HG02981 (cell line): ENCODE results near the gene HCN1.
A peak's percentile ranks its signal among the peaks of the same experiment; 100 is the strongest.

Experiments used
- ATAC-seq: cut with Tn5 transposase; IDR thresholded peaks from one replicate; pipeline ENCODE4 v1.9.1; 2021; ENCODE audit warnings: mild to moderate bottlenecking, moderate library complexity; ENCODE audit not compliant: unreplicated experiment

Gene HCN1

GRCh38 chr5:45696206-45696836 is at the start of gene HCN1:
TSS of gene HCN1 (minus strand) at chr5:45696380.
- peak; percentile 94 for ATAC-seq

DNA sequence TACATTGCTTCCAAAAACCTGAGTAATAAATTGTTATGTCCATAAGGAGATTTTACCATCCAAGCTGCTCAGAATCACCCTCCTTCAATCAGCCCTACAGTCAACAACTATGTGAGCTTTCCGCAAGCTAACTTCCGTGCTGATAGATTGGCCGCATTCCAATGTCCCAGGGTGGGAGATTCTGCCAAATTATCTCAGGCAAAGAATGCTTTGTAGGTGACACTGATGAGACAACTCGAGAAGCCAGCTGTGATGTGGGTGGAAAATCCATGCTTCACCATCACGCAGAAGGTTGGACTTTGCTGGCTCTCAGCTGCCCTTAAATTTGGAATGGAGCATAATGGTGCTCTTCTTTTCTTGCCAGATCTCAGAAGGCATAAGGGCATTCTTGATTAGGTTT is 44.9 kb upstream of the HCN1 start:
- ATAC-seq, result no peak

DNA sequence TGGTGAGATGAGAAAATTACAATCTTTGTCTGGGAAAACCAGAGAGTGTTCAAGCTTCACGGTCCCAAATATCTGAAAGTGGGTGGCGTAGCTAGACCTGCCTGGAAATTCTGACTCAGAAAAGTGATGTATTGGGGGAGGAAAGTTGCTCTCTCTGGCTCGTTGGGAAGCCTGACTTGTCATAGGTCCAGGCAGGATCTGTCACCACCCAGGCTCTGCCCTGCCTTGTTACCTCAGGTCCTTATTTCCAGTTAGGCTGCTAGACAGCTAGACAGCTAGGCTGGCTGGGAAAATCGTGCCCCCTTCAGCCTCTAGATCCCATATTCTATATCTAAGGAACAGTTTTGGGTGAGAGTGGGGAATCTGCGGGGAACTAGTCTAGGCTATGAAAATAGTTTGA is 41.0 kb upstream of the HCN1 start:
- ATAC-seq, result no peak

DNA sequence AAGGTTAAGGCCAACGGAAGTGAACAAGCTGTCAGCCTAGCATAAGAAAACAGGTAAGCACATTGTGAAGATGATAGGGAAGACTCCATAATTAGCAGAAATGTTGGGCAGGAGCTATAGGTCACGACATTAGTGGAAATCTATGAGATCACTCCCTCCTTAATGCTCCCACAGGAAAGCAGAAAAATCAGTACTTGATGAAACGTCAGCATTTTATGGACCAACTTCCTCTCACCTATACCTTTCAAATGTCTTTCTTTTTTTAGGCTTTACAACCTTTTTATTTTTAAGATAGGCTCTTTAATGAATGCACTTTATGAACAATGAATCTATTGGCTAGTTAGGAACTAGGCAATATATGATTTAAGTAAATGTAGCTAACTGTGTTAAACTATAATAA is 29.4 kb upstream of the HCN1 start:
- no peak for ATAC-seq

DNA sequence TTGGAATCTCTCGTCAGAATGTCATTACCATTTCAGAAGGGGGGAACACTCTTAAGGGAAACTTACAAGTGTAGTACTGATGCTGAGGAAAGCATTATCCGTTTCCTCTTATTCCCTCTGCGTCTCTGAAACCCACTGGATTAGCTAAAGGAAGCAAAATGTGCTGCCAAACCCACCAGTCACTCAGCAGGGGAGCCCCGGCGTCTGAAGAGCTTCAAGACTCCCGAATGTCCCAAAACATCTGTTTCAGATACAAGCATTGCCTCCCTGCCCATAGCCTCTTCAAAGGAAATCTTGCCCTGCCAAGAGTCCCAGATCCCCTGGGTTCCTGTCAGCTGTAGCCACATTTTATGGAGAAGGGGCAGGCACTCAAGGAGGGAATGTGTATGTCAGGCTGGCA is 1.0 kb upstream of the HCN1 start:
- ATAC-seq, result no peak

- ATAC-seq, result no peak
These were observed 400 bp downstream of the HCN1 start for GRCh38 chr5:45695804-45696156.

DNA sequence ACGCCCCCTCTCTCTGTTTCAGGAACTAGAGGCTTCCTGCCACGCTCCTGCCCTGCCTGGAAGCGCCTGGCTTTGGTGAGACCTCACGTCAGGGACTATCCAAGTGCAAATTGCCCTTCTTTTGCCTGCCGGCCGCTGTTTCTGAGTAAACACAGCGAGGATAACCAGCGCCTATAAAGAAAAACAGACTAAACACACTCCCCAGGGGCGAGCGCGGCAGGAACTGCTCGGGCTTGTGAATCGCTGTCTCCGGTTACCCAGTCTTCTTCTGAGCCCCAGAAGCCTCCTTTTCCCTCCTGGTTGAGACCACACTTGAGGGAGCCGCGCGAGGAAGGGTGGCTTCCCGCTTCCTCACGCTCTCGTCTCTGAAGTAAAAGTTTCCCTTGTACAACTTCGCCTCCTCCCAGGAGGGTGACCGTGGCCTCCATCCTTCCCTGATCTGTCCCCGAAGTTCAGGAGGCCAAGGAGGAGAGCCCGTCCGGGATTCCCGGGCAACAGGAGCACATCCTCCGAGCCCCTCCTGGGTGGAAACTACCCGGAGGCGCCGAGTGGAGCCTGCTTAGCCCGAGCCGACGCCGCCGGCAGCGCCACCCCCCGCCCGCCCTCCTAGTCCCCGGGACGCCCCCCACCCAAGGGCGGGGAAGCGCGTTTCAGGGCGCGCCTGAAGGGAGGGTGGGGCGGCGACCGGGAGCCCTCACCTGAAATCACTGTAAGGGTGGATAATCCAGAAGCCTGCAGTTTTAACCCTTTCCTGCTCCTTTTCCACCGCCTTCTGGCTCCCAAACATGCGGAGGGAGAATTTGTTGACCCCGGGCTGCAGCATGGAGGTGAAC is 993 bp downstream of the HCN1 start:
- ATAC-seq, result no peak

GRCh38 chr5:45694255-45694814 is 1.8 kb downstream of the HCN1 start:
- no peak for ATAC-seq

GRCh38 chr5:45692481-45692880 is 3.7 kb downstream of the HCN1 start:
- ATAC-seq, result no peak

DNA sequence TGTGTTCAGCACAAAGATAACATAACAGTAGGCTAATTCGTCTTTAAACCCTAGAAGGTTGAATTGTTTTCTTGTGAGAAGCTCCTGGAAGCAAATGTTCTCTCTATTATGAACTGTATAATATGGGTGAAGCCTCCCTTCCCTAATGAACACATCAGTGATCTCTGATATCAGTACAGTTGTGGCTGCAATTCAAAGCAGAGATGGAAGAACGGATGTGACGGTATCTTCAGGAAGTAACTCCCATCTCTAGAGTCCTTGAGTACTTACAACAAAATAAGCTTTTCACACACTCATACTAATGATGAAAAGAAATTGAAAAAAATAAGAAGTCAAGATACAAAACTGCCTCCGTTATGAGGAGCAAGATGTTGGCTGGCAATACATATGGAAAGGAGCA is 4.5 kb downstream of the HCN1 start:
- no peak for ATAC-seq

DNA sequence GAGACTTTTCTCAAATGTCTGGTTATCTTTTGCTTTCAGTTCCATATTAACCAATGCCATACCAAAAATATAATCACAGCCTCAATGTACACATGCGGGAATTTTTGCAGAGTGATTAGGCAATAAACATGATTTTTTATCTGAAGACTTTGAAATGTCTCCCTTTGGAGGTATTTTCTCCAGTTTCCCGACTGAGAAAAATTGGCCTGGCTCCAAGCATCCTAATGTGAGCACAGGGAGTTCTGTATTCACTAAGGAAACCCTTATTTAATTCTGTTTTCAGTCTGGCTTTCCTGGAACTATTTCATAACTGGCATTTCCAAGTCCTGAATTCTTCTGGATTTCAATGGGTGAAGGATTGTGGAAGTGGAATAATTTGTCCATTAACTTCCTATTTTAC is 8.5 kb downstream of the HCN1 start:
- no peak for ATAC-seq

DNA sequence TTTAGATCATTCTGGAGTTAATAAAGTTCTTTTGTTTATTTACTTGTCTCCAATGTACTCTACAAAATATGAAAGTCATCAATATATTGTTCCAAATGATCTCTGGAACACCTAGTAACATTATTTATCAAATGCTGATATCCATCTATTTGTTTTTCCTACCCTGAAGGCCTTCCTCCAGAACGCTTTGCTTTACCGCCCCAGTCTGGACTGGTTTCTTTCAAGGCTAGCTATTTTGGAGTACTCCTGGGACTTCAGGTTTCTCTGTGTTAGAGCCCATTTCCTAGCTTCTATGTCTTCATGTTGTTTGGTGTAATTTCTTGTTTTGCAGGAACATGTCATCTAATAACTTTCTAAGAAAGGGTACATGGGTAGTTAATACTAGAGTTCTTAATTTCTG is 9.6 kb downstream of the HCN1 start:
- no peak for ATAC-seq

DNA sequence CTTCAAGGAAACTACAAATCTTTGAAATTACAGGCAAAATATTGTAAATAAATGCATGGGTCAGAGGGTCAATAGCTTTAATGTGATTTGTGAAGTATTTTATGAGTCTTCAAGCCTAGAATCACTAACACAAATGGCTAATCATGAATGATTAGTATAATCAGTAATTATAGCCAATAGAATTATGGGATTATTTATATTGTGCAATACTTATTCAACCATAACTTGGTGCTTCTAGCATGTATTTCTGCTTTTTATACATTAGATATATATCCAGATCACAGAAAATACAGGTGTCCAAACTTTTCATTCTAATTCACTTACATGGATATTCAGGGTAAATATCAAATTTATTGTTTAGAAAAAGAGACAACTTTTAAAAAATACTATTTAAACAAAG is 12.1 kb downstream of the HCN1 start:
- no peak for ATAC-seq

GRCh38 chr5:45680950-45681349 is 15.2 kb downstream of the HCN1 start:
- ATAC-seq, result no peak

DNA sequence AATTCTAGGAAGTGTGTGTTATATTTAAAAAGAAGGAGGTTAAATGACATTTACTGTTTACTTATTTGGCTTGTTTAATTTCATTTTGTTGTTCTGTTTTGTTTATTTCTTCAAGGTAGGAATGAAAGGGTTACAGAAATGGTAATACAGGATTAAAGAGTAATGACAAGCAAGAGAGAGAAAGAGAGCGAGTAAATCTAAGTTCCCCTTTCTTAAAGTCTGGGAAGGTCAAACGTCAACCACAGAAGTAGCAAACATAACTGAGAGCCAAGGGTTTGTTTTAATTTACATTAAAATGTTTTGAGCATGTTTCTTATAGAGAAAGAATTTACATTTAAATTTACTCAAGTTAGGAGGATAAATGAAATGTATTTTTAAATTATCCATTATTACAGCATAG is 18.7 kb downstream of the HCN1 start:
- no peak for ATAC-seq

DNA sequence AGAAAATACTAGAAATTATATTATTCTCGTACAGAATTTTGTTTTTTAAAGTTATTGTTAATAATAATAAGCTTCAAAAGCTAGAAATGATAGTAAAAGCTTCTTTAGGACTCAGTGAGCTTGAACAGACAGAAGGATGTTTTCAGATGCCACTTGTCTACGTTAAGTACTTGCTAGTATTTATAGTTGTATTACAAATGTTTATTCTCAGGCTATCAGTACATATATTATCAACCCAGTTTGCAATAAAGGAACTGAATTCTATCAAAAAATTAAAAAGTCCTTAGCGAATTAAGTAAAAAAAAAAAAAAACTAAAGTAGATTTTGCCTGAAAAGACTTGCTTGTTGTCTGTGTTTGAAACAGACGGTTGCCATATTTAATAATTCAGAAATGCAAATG is 23.9 kb downstream of the HCN1 start:
- no peak for ATAC-seq

- no peak for ATAC-seq
These were observed 47.4 kb downstream of the HCN1 start for GRCh38 chr5:45648744-45649143.

- ATAC-seq, result no peak
These were observed 53.1 kb downstream of the HCN1 start for GRCh38 chr5:45643056-45643455.

GRCh38 chr5:45642370-45642769 is 53.8 kb downstream of the HCN1 start:
- no peak for ATAC-seq

DNA sequence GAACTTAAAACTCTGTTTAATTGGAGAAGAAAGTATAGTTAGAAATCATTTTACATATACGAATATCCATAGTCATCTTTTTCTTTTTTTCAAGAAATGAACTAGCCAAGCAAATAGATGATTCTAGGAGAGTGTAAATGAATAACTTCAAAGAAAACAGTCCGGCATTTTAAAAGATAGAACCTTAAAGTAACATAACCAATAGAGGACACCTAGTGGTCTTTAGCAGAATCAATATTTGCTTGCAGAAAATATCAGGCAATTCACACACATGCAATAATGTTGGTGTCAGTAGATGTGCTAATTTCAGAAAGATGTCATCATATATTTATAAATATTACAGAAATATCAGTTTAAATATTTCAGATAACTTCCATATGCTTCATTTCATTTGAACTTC is 57.1 kb downstream of the HCN1 start:
- no peak for ATAC-seq

GRCh38 chr5:45627076-45627656 is 69.0 kb downstream of the HCN1 start:
- ATAC-seq, result no peak

DNA sequence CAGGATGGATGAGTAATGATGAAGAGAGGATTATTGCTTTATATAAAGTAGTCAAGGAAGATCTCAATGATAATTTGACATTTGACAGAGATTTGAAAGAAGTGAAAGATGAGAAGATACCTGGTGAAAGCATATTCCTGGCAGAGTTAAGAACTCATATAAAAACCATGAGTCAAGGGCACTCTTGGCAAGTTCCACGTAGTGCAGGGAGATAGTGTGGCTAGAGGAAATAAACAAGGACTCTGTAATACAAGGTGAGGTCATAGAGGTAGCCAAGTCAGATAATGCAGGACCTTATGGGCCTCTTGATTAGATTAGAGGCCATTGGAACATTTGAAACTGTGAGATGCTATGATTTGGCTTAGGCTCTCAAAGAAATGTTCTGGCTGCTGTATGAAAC is 72.3 kb downstream of the HCN1 start:
- no peak for ATAC-seq
